AML-193 (cell line): Measurements from ENCODE around the gene HNRNPA1.
"Not testable (repeated sequence)": the region's sequence is repeated elsewhere in the genome, so short reads cannot be mapped to it uniquely, and the experiment has no call there.

Experiments used
- DNase-seq, 2 experiments: peaks; one replicate each; lab custom pipeline; 2025; lab: John Stamatoyannopoulos, UW

HNRNPA1 gene

DNA sequence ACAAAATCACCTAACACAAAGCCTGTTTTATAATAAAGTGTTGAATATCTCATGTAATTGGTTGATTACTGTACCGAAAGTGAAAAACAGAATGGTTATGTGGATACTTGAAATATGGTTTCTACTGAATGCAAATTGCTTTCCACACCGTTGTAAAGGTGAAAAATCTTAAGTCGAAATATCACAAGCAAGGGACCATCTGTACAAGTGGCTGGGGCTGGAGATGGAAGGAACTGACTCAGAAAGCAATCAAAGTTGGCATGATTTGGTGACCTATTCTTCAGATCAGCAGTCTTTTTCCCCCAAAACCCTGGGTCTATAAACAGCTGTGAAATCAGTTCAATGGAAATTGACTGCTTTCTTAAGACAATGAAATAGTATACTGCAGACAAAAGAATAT lies 4.2 kb upstream of the HNRNPA1 start:
- no peak for DNase-seq

DNA sequence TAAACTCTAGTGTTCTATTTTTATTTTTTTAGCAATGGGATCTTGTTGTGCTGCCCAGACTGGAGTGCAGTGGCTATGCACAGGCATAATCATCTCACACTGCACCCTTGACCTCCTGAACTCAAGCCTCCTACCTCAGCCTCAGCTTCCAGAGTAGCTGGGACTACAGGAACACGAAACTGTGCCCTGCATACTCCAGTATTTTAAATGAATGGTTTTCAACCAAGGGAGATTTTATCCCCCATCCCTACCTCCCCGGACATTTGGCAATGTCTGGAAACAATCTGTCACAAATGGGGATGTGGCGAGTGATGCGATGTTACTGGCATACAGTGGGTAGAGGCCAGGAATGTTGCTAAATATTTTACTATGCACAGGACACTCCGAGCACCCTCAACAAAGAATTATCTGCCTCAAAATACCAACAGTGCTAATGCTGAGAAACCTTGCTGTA lies 2.7 kb upstream of the HNRNPA1 start:
- peak; percentile 45 to 56 for DNase-seq

DNA sequence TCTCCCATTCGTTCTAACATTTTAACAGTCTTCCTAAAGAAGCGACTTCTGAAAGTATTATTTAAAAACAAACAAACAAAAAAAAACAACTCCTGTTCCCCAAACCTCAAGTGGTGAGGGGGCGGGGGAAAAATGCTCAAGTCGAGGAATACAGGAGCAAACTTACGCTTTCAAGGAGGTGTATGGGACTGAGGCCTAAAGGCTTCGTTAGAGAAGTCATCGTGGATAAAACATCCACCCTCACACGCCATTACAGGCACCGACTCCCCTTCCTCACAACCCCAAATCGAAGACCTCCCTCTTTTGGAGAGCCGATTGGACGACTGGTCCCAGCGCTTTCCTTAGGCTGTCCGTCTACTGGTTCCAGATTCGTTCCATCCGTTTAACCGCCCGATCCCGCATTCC lies 1.3 kb upstream of the HNRNPA1 start:
- DNase-seq, result no peak

DNA sequence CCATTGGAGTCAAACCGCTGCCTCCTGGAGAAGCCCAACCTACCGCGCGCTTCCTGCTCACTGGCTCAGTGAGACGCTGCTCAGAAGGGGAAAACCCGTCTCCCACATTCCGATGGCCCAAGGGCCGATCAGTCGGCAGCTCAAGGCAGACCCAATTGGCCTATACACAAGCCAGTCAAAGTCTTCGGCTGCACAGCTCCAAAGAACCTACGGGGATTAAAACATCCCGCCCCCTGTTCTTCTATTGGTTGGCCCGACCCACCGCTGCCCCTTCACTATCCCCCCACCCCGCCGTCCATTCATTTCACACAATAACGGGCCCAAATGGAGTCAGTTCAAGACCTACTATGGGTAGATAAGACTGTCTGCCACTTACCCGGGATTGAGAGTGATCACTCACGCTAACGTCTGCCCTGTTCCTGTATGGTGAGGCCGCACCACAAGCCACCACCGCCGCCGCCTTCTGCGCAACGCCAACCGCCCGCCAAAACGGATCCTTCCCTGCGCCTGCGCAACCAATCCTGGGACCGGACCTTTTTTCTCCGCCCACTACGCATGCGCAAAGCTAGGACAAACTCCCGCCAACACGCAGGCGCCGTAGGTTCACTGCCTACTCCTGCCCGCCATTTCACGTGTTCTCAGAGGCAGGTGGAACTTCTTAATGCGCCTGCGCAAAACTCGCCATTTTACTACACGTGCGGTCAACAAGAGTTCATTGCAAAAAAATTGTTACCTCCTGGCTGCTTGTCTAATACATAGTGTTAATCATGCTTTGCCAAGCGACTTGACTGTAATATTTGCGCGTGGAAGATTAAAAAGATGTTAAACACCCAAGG lies 676 bp upstream of the HNRNPA1 start, which contains the start of gene CBX5:
Gene CBX5, minus strand, starts transcription at position 491 of the 836 bp plus-strand sequence. CDS start 22,472 bp downstream, outside the sequence.
- DNase-seq, result peak; percentile 98 to 99

DNA sequence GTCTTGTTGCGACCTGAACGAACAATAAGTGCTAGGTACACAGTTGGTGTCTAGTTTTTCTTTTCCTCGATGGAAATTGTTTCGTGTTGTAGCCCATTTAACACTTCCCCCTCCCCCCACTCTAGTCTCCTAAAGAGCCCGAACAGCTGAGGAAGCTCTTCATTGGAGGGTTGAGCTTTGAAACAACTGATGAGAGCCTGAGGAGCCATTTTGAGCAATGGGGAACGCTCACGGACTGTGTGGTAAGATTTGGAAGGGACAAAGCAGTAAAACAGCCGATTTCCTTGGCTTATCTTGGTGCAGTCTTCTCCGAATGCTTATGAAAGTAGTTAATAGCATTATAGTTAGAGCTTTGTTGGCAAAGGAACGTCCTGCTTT lies 724 bp downstream of the HNRNPA1 start:
- DNase-seq, result not testable (repeated sequence)

DNA sequence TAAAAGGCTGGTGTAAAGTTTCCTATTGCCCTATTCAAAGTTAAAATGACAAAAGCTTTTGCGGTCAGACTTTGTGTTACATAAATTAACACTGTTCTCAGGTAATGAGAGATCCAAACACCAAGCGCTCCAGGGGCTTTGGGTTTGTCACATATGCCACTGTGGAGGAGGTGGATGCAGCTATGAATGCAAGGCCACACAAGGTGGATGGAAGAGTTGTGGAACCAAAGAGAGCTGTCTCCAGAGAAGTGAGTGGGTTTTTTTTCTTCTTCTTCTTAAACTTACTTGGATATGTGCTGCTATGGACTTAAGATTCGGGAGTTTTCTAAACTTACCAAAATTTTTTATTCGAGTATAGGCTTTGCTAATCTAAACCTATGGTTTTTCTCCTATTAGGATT lies 1.2 kb downstream of the HNRNPA1 start:
- DNase-seq, result not testable (repeated sequence)

DNA sequence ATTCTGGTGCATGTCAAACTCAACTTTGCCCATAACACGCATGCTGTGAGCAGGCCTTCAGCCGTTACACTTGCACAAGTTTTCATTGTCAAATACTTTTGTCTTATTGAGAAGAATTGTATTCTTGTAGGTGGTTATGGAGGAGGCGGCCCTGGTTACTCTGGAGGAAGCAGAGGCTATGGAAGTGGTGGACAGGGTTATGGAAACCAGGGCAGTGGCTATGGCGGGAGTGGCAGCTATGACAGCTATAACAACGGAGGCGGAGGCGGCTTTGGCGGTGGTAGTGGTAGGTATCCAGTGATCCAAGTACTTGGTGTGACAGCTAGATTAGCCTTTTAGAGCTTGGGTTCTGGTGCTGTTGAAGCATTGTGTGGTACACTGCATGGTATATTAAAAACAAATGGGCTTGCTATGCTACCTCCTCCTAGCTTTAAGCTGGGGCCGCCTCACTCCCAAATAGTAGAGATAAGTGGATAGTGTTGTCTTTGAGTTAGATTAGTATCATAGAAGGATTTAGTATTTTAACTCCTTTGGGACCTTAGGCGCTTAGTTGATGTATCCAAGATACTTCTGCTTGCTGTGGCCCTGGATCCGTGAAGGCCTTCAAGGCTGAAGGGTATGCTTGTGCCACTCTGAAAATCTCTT lies 2.5 kb downstream of the HNRNPA1 start:
- no peak for DNase-seq

DNA sequence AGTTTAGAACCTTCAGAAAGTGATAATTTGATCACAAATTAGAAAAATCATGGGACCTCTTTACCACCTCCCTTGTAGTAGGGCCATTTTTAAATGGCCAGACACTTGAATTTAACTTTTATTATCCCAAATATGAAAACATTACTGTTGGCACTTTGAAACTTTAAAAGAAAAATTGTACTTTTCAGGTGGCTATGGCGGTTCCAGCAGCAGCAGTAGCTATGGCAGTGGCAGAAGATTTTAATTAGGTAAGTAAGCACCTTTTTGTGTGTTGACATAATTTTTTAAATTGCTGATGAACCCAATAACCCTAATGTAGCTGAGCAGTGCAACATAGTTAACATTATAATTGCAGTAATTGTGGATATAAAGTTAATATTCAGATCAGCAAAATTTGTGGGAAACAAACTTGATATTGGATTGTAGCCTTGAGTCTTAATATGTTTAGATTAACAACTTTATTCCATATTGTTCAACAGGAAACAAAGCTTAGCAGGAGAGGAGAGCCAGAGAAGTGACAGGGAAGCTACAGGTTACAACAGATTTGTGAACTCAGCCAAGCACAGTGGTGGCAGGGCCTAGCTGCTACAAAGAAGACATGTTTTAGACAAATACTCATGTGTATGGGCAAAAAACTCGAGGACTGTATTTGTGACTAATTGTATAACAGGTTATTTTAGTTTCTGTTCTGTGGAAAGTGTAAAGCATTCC lies 3.7 kb downstream of the HNRNPA1 start:
- not testable (repeated sequence) for DNase-seq

DNA sequence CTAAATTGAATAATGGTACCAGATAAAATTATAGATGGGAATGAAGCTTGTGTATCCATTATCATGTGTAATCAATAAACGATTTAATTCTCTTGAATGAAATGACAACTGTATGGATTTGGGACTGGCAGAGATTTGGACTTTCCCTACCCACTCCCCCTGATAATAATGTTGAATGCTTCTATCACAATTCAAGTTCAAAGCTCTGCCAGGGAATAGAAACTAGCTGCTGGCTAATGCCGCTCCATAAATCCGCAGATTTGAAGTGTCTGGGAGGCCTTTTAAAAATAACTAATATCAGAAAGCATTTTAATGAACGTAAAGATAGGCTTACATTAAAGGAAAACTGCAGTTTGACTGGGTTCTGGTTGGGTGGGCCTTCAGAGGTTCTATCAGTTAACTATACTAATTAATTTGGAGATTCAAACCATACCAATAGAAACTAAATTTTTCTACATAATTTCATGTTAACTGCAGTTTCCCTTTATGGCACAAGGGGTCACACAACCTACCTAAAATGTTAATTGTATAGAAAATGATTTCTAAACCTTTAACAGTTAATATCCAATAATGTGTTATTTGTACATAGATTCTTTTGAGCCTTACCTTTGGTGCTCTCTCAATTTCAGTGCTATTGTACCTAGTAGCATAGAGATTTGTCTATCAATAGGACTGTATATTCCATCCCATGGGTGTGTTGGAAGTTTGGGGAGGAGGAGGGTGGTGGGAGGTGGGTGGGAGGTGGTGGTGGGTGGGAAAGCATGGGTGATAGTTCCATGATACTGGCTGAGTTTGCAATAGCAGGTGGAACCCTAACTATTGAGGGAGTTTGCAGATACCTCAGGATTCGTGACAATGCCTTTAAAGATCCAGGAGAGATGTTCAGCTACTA lies 4.9 kb downstream of the HNRNPA1 start:
- DNase-seq, result no peak

DNA sequence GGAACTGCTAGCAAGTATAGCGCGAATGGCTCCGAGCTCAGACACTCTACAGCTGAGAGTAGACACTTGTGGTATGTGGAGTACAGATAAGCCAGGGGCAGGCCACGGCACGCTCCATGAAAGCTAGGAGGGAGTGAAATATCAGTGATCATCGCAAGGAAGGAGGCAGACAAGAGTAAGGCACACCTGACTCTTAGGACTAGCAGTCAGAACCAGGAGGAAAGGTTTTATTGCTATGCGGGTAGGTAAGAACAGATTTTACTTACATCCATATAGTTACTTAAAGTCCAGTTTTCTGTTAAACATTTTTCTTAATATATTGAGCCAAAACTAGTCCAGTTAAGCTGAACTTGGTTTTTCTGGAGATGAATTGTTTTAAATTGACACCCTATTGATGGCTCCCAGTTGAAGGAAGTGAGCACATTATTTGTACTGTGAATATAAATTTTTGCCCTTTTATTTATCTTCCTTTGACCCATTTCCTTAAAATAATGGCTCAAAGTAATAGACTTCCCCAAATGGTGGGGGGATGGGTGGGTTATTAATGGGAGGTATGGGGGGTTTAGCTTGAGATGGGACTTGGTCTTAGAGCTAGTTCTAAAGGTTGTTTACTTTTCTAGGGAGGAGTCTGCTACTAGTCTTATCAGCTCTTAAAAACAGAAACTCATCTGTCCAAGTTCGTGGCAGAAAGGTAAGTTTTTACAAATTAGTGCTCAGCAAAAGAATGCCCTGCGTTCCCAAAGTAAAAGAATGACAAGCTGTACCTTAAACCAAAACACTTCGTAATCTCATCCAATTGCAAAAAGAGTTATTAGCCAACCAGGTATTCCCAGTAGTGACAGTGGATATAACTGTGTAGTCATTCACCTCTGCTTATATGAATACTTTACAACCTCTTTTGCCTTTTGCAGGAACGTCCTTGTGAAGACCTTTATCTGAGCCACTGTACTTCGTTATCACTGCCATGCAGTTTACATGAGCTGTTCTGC lies 5.8 kb downstream of the HNRNPA1 start:
- DNase-seq, result no peak

DNA sequence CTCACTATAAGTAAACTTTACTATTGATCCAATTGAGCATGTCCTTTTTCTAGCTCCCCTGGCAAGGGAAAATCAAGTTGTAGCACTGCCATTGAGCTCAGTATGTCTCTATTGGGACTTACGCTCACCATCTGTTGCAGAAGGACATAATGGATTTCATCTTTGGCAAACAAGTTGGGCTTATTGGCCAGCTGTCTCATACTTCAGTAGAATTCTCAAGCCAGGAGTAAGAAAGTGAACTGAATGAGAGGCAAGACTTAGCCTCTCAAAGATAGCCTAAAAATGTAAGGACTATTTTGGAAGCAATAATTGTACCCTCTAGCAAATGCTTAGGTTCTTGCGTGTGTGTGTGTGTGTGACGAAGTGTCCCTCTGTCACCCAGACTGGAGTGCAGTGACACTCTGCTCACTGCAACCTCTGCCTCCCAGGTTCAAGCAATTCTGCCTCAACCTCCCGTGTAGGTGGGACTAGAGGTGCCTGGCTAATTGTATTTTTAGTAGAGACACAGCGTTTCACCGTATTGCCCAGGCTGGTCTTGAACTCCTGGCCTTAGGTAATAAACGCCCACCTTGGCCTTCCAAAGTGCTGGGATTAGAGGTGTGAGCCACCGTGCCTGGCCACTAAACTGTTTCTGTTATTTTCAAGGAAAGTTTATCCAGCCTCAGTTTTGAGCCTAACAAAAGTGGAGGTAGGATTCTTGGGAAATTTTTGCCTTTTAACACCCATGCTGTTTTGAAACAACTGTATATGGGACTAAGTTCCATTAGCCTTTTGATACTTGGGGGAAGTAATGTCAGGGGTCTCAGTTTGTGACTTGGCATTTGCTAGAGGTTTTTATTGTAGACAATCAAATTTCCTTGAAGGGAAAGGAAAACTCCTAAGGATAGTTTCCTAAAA lies 7.0 kb downstream of the HNRNPA1 start:
- DNase-seq, result no peak

DNA sequence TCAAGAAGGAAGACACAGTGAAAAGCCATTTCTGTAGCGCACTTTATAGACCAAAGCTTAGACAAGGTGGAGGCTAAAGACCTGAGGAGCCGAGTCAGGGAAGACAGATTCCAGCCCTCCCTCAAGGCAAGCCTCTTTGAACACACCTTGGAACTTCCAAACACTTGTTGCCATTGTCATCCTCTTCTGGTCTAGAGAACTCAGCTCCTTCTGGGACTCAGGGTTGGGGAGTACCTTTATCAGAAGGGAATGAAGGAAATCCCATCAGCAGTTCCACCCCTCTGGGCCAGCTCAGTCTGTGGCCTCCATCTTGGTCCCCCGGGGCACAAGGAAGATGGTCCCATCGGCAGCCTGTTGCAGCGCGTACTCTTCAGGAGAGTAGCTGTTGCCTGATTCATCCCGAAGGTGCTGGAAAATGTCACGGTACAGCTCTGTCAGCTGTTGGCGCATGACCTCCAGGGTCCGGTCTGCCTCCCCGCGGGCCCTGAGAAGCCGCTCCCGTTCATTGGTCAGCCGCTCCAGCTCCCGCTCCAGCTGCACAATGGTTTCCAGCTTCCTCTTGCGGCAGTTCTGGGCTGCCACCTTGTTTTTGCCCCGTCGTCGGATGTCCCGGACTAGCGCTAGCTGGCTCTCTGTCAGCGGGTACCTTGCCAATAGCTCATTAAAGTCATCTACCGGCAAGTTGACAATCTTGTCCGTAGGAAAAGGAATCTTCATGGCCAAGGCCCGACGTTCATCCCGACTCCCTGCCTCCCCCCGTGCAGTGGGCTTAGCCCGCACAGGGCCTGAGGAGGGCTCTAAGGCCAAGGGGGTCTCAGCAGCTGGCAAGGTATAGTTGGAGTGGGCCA lies 11.8 kb downstream of the HNRNPA1 start:
- no peak for DNase-seq

DNA sequence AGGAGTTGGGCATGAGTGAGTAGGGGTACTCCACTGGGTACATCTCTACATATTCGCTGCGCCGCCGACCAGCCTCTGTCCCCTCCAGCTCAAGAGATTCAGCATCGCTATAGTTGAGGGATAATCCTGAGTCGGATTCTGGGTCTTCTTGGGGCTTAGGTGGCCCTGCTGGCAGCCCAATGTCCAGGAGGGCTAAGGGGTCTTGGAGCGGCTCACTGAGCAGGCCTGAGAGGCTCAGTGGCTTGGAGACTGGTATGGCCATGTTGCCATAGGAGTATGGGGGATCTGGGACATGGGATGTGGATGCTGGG lies 12.4 kb downstream of the HNRNPA1 start:
- DNase-seq, result no peak

DNA sequence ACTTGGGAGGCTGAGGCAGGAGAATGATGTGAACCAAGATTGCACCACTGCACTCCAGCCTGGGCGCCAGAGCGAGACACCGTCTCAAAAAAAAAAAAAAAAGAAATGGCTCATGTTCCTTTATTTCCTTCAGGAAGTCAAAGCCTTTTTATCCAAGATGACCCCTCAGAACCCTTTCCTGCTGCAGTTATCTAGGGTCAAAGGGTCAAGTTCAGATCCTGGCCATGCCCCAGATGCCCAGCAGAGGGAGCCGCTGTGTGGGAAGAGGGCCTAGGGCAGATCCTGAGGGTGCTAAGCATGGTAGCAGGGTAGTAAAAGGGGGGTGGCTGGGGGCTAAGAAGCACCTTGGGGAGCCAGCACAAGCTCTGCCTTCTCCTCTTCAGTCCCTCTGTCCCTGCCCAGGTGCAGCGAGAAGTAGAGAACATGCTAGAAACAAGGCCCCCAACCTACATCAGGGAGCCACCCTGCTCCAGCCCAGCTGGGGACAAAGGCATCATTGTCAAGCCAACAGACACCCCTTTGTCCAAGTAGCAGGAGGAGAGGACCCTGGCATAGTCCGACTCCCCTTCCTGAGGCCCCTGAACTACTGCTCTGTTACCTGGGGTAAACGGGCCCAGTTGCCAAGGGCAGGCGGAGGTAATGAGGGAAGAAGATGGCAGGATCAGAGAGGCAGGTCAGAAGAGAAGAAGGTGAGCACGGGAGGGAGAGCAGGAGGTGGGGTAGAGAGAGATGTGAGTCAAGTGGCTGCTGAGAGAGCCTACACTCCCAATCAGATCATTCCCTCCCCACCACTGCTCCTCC lies 13.8 kb downstream of the HNRNPA1 start:
- DNase-seq, result peak; percentile 46 to 55

DNA sequence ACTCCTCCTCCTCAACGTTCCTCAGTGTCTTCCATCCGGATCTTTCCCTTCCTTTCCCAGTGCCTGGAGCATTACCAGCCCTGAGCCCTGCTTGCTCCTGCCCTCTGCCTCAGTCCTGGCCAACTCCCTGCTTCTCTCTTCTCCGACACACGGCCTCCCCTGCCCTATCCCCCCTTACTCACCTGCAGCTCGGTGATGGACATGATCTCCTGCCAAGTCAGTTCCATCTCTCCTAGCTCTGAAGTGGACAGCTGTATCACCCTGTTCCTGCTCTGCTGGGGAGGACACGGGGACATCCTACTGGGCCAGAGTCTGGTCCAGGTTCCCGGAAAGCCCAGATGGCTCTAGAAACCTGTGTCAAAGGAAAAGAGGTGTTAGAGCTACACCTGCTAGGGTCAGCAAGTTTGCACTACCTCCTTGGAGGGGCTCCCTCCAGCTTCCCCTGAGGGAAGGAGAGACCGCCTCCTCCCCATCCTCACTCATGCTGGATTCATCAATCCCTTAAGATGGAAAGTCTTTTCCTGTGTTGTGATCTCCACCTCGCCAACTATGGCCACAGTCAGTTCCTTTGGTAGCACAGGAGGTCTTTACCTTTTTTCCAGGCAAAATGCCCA lies 14.5 kb downstream of the HNRNPA1 start:
- no peak for DNase-seq

DNA sequence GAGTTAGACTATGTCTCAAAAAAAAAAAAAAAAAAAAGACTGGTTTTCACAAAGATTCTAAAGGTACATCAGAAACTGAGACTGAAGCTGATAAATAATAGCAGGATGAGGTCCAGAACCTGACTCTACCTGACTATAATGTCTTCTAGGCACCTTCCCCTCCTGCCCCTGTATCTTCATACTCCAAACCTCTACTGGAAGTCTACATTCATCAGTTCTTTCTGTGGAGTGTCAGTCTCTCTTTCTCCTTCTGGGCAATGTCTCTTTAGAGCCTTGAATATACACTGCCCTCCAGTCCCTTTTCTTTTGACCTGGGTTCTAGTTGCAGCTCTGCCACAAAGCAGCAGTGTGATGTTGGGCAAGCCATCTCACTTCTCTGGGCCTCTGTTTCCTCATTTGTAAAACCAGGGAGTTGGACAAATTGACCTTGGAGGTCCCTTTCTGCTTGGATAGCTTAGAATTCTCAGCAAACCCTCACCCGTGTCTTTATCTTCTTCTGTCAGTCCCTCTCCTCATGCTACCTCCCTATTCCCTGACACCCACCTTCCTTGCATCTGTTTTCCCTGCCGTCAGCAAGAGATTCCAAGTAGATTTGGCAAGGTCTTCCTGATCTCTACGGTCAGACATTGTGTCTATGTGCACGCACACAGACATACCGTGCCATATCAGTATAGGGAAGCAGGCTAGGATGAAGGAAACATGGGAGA lies 16.0 kb downstream of the HNRNPA1 start:
- DNase-seq, result peak in 1 of 2 experiments; percentile 24

DNA sequence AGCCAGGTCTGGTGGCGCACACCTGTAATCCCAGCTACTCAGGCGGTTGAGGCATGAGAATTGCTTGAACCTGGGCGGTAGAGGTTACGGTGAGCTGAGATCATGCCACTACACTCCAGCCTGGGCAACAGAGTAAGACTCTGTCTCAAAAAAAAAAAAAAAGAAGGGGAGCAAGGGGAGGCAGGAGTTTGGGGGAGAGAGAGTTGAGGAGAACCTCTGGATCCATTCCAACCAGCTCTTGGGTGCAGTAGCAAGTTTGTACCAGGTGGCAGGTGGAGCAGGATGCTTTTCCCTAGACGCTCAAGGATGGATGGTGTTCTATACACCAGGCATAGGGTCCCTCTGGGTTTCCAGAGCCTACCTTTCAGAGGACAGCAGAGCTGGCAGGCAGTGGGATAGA lies 18.4 kb downstream of the HNRNPA1 start:
- no peak for DNase-seq
